ENCODE measurements around the gene FRMPD2. TPM values are rescaled to one million over a fixed set of nuclear protein-coding genes. Genes with fewer than 3 reads are reported as not detected.

FRMPD2 gene
- total RNA-seq, 1 experiment from 2014 or later = 1.3 TPM

- Mint-ChIP-seq H3K4me3 (ENCODE audit: unreplicated experiment) (no peak overlapping the region), H3K36me3 (ENCODE audit: insufficient read depth, unreplicated experiment) (peaks cover 6% of the 10 kb centered on the region), H3K27ac (ENCODE audit: low read depth, unreplicated experiment) (no peak overlapping the region), H3K9me3 (ENCODE audit: unreplicated experiment) (no peaks in the 10 kb centered on the region), H3K4me1 (ENCODE audit: insufficient read depth, unreplicated experiment) (no peaks in the 10 kb centered on the region), H3K27me3 (ENCODE audit: insufficient read depth, unreplicated experiment) (peaks cover under 1% of the 10 kb centered on the region)
- intact Hi-C loops (cut with micrococcal nuclease) = no loop called here
- no peak for DNase-seq (ENCODE audit: unreplicated experiment)
- BruUV-seq (replicated peaks) = no TSS peak
- ChIA-PET POLR2A (no interaction called here), CTCF (no interaction called here)
- TF ChIP-seq CTCF (IDR thresholded peaks at IDR 0.05; ENCODE audit: unreplicated experiment) = no peak
Observed at GRCh38 chr10:48232717-48233447, 41.6 kb downstream of the FRMPD2 start.

- BruUV-seq (replicated peaks) = no TSS peak
Observed at GRCh38 chr10:48231699-48232315, 42.7 kb downstream of the FRMPD2 start.

GRCh38 chr10:48231178-48231577 lies 43.3 kb downstream of the FRMPD2 start:
- Mint-ChIP-seq H3K9me3 (ENCODE audit: unreplicated experiment) (no peaks in the 10 kb centered on the region), H3K4me1 (ENCODE audit: insufficient read depth, unreplicated experiment) (no peaks in the 10 kb centered on the region), H3K27ac (ENCODE audit: low read depth, unreplicated experiment) (no peak overlapping the region), H3K27me3 (ENCODE audit: insufficient read depth, unreplicated experiment) (peaks cover 17% of the 10 kb centered on the region), H3K4me3 (ENCODE audit: unreplicated experiment) (no peak overlapping the region), H3K36me3 (ENCODE audit: insufficient read depth, unreplicated experiment) (peaks cover 6% of the 10 kb centered on the region)
- ChIA-PET POLR2A (interaction anchor here (1.0 kb wide), 1 partner anchor 12 kb away, joined by 3 read pairs; no protein-coding TSS in a partner anchor), CTCF (no interaction called here)
- intact Hi-C loops (cut with micrococcal nuclease) = no loop called here
- no TSS peak for BruUV-seq (replicated peaks)
- TF ChIP-seq CTCF (IDR thresholded peaks at IDR 0.05; ENCODE audit: unreplicated experiment) = no peak
- no peak for DNase-seq (ENCODE audit: unreplicated experiment)

More at GRCh38 chr10:48231699-48232315, 42.7 kb downstream of the FRMPD2 start:
- DNase-seq (ENCODE audit: unreplicated experiment) = no peak
- Mint-ChIP-seq H3K36me3 (ENCODE audit: insufficient read depth, unreplicated experiment) (peaks cover 6% of the 10 kb centered on the region), H3K4me3 (ENCODE audit: unreplicated experiment) (no peak overlapping the region), H3K27ac (ENCODE audit: low read depth, unreplicated experiment) (no peak overlapping the region), H3K27me3 (ENCODE audit: insufficient read depth, unreplicated experiment) (peaks cover 11% of the 10 kb centered on the region), H3K4me1 (ENCODE audit: insufficient read depth, unreplicated experiment) (no peaks in the 10 kb centered on the region), H3K9me3 (ENCODE audit: unreplicated experiment) (no peaks in the 10 kb centered on the region)
- no peak for TF ChIP-seq CTCF (IDR thresholded peaks at IDR 0.05; ENCODE audit: unreplicated experiment)
- intact Hi-C loops (cut with micrococcal nuclease) = no loop called here
- ChIA-PET CTCF (no interaction called here), POLR2A (no interaction called here)

GRCh38 chr10:48227213-48227612 lies 47.3 kb downstream of the FRMPD2 start:
- ChIA-PET CTCF (interaction anchor here (0.7 to 1.4 kb wide), 3 partner anchors 11 to 62 kb away, joined by 3 to 7 read pairs (median 5); no protein-coding TSS in a partner anchor), POLR2A (no interaction called here)
- Mint-ChIP-seq H3K4me1 (ENCODE audit: insufficient read depth, unreplicated experiment) (peaks cover 8% of the 10 kb centered on the region), H3K4me3 (ENCODE audit: unreplicated experiment) (no peak overlapping the region), H3K27me3 (ENCODE audit: insufficient read depth, unreplicated experiment) (peaks cover 38% of the 10 kb centered on the region), H3K9me3 (ENCODE audit: unreplicated experiment) (no peaks in the 10 kb centered on the region), H3K27ac (ENCODE audit: low read depth, unreplicated experiment) (no peak overlapping the region), H3K36me3 (ENCODE audit: insufficient read depth, unreplicated experiment) (no peaks in the 10 kb centered on the region)
- TF ChIP-seq CTCF (IDR thresholded peaks at IDR 0.05; ENCODE audit: unreplicated experiment) = no peak
- intact Hi-C loops (cut with micrococcal nuclease) = no loop called here
- DNase-seq (ENCODE audit: unreplicated experiment) = no peak
- no TSS peak for BruUV-seq (replicated peaks)

Measured in MCF 10A (cell line).